ENCODE measurements around the gene NOL6. TPM values are rescaled to one million over a fixed set of nuclear protein-coding genes. Genes with fewer than 3 reads are reported as not detected.

NOL6 gene
- polyA plus RNA-seq, 3 donors from 2014 or later, result 9.7 to 21.7 (median 18.8) TPM

DNA sequence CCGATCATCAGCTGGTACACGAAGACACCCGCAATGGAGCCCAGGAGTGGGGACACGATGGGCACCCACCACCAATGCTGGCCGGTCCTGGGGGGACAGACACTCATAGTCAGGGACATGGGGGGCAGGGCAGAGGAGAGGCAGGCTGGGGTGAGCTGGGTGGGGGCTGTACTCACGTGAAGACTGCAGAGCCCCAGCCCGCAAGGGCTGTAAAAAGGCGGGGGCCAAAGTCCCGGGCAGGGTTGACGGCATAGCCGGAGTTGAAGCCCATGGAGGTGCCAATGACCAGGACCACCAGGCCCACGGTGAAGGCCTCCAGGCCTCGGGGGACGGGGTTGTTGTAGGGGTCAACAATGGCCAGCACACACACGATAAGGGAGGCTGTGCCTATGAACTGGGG is 31.6 kb downstream of the NOL6 start:
- Mint-ChIP-seq H3K27ac (no peak overlapping the region), H3K4me3 (no peak overlapping the region), H3K9me3 (no peaks in the 10 kb centered on the region), H3K4me1 (peaks cover 15 to 19% of the 10 kb centered on the region in 2 donors), H3K36me3 (peaks cover 0 to 4% (median 0%) of the 10 kb centered on the region in 3 donors), H3K27me3 (ENCODE audit: low read depth in 3 of 3) (peaks cover 0 to 1% (median 0%) of the 10 kb centered on the region in 3 donors)
- no peak for DNase-seq

DNA sequence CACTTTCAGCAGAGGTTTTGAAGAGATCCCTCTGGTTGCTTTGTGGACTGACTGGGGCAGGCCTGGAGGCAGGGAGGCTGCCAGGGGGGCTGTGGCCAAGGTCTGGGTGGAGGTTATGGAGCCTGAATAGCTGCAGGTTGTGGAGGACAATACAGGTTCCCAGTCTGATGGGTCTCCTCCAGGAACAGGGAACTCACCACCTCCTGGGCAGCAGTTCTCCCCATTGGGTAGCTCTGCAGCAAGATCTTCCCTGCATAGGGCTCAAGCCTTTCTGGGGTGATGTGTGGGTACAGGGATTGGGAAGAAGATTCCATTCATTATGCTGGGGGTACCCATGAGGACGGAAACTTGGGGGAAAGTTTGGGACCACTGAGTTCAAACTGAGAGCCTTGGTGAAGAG is 33.1 kb downstream of the NOL6 start:
- no peak for DNase-seq
- no peak overlapping the region for H3K27ac Mint-ChIP-seq
- peaks cover 3 to 5% of the 10 kb centered on the region in 2 donors for H3K4me1 Mint-ChIP-seq
- no peak overlapping the region for H3K4me3 Mint-ChIP-seq
- H3K36me3 Mint-ChIP-seq, result peaks cover 0 to 4% (median 0%) of the 10 kb centered on the region in 3 donors
- H3K27me3 Mint-ChIP-seq (ENCODE audit: low read depth in 3 of 3), result peaks cover 0 to 2% (median 0%) of the 10 kb centered on the region in 3 donors
- H3K9me3 Mint-ChIP-seq, result no peaks in the 10 kb centered on the region

DNA sequence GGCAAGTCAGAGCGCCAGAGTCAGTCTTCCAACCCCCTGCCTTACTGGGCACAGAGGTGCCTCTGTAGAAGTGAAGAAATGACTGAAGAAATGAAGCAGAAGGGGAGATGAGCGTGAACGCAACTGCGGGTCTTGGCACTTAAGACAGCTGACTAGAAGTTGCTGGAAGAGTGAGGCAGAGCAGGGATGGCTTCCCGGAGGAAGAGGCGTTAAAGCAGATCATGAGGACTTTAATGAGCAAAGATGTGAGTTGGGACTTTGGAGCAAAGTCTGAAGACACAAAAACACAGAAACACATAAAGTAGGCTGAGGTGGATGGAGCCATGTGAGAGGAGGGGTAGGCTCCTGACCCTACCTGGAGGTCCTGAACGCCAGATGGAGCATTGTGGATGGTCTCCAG is 33.5 kb downstream of the NOL6 start:
- peaks cover 0 to 4% (median 0%) of the 10 kb centered on the region in 3 donors for H3K27me3 Mint-ChIP-seq (ENCODE audit: low read depth in 3 of 3)
- no peaks in the 10 kb centered on the region for H3K9me3 Mint-ChIP-seq
- peak overlapping the region in 1 of 6 donors; percentile 36 for H3K27ac Mint-ChIP-seq
- no peak overlapping the region for H3K4me3 Mint-ChIP-seq
- no peak for DNase-seq
- H3K36me3 Mint-ChIP-seq, result peaks cover 0 to 4% (median 0%) of the 10 kb centered on the region in 3 donors
- peaks cover 2 to 3% of the 10 kb centered on the region in 2 donors for H3K4me1 Mint-ChIP-seq

DNA sequence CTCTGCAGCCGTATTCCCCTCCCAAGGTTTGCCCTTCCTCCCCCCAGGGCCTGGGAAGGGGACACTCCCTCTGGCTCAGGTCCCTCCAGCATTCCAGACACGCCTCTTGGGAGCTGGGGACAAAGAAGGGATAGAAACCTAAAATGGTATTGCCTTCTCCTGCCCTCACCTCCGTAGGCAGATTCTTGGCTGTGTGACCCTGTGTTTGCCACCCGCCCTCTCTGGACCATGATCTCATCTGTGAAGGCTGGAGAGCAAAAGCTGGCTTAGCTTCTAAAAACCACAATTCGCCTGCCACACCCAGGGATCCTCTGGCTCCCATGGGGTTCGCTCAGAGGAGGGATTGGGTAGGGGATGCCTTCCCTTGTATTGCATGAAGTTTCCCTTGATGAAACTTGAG is 34.0 kb downstream of the NOL6 start:
- Mint-ChIP-seq H3K36me3 (peaks cover 0 to 4% (median 0%) of the 10 kb centered on the region in 3 donors), H3K4me3 (no peak overlapping the region), H3K9me3 (no peaks in the 10 kb centered on the region), H3K27ac (no peak overlapping the region), H3K27me3 (ENCODE audit: low read depth in 3 of 3) (peaks cover 0 to 4% (median 0%) of the 10 kb centered on the region in 3 donors), H3K4me1 (no peaks in the 10 kb centered on the region)
- no peak for DNase-seq

DNA sequence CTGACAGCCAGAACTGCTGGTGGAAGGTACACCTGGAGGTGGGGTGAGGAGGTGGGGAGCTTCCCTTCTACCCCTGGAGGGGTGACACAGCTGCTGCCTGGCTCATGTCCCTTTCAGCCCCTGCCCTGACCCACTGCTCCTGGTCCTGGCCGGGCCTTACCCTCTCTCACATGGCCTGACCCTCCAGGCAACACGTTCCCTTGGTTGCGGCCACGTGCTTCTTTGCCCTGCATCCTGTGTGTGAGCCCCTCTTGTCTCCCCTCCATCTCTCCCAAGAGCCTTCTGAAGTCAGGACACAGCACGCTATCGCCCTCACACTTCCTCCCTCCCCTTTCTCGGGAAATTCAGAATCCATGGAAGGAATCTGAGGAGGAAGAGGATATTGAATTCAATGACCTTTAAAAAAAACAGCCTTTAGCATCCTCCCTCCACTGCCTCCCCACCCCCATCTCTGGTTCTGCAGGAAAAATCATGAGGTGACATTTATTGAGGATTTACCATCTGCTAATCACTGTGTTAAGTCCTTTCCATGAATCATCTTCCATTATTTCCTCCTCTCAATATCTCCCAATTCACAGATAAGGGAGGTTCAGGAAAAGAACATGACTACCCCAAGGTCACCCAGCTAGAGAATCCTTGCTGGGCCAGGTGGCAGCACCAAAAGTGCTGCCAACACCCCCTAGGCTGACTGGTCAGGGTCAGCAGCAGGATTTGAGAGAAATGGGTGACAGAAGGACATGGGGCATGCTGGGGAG is 34.6 kb downstream of the NOL6 start:
- Mint-ChIP-seq H3K36me3 (peaks cover 0 to 4% (median 0%) of the 10 kb centered on the region in 3 donors), H3K27me3 (ENCODE audit: low read depth in 3 of 3) (peaks cover 0 to 4% (median 3%) of the 10 kb centered on the region in 3 donors)

DNA sequence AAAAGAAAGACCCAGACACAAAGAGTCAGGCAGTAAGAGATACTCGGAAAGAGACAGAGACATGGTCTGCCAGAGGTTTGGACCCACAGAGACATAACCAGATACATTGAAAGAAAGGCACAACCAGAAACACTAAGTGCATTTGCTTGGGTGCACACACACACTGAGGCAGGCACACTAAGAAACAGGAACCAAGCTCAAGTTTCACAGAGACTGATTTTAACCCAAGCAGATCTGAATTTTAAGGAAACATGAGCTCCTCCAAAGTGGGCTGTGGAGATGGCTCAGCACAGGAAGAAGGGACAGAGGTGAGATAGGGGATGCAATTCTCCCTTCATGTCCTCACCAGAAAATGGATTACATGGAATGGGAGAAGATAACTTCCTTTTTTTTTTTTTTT is 35.8 kb downstream of the NOL6 start:
- Mint-ChIP-seq H3K4me1 (no peaks in the 10 kb centered on the region), H3K27me3 (ENCODE audit: low read depth in 3 of 3) (peaks cover 0 to 4% (median 4%) of the 10 kb centered on the region in 3 donors), H3K9me3 (no peaks in the 10 kb centered on the region), H3K36me3 (peaks cover 0 to 4% (median 0%) of the 10 kb centered on the region in 3 donors), H3K4me3 (no peak overlapping the region), H3K27ac (peak overlapping the region in 1 of 6 donors; percentile 6)
- no peak for DNase-seq

More for the DNA sequence above, 34.6 kb downstream of the NOL6 start:
- DNase-seq, result no peak
- no peaks in the 10 kb centered on the region for H3K9me3 Mint-ChIP-seq
- no peak overlapping the region for H3K4me3 Mint-ChIP-seq
- no peak overlapping the region for H3K27ac Mint-ChIP-seq
- H3K4me1 Mint-ChIP-seq, result no peaks in the 10 kb centered on the region

DNA sequence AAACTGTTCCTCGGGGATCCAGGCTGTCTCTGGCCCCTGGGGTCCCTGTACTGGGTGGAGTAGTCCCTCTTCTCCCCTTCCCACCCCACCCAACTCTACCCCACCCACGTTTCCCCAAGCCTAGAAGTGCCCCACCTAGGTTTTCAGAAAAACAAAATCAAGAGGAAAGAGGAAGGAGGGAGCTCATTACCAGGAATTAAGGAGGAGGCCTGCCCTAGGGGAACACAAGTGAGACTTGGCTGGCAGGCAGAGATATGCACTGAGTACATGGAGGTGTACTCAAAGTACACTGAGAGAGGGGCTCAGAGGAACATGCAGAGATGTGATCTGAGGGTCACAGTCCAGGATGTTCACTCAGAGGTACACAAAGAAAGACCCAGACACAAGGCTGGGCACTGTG is 36.5 kb downstream of the NOL6 start:
- Mint-ChIP-seq H3K27ac (no peak overlapping the region), H3K4me3 (no peak overlapping the region), H3K9me3 (no peaks in the 10 kb centered on the region), H3K4me1 (no peaks in the 10 kb centered on the region), H3K27me3 (ENCODE audit: low read depth in 3 of 3) (peaks cover 0 to 4% (median 4%) of the 10 kb centered on the region in 3 donors), H3K36me3 (peaks cover 0 to 4% (median 0%) of the 10 kb centered on the region in 3 donors)
- DNase-seq, result no peak

DNA sequence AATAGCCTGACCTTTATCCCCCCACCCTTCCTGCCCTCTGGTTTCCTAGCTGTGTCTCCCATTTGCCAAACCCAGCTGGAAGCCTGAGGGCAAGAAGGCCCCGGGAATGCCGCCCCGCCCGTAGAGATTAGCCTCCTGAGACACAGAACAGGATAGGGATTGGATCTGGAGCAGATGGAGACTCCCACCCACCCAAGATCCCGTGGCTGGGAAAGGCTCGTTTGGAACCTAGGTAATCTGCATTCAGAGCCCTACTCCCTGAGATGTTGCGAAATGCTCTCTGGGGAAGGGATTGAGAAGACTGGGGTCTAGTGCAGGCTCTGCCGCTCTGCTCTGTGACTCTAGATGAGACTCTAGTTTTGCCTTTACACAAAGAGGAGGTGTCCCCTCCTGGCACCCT is 37.3 kb downstream of the NOL6 start:
- no peak overlapping the region for H3K4me3 Mint-ChIP-seq
- peaks cover 0 to 4% (median 4%) of the 10 kb centered on the region in 3 donors for H3K27me3 Mint-ChIP-seq (ENCODE audit: low read depth in 3 of 3)
- no peaks in the 10 kb centered on the region for H3K4me1 Mint-ChIP-seq
- peaks cover 0 to 4% (median 0%) of the 10 kb centered on the region in 3 donors for H3K36me3 Mint-ChIP-seq
- H3K9me3 Mint-ChIP-seq, result no peaks in the 10 kb centered on the region
- no peak for DNase-seq
- no peak overlapping the region for H3K27ac Mint-ChIP-seq

DNA sequence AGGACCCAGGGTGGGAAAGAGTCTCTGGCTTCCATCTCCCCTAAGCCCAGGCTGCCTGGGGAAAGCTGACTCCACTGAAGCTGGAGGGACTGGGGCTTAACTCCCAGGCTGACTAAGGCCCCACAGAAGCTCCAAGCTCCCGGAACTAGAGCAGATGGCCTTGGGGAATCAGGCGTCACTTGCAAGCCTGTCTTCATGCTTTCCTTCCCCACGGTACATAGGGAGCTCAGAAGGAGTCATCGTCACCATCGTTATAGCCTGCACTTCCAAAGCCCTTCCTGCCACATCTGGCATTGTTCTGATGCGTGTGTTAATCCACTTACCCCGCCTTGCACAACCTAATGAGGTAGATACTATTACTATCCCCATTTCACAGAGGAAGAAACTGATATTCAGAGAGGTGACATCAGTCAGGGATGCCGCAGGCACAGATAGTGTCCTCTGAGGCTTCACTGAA is 37.9 kb downstream of the NOL6 start:
- Mint-ChIP-seq H3K9me3 (no peaks in the 10 kb centered on the region), H3K27me3 (ENCODE audit: low read depth in 3 of 3) (peaks cover 0 to 4% (median 4%) of the 10 kb centered on the region in 3 donors), H3K4me1 (no peaks in the 10 kb centered on the region), H3K27ac (peak overlapping the region in 1 of 6 donors; percentile 3), H3K36me3 (peaks cover 0 to 4% (median 0%) of the 10 kb centered on the region in 3 donors), H3K4me3 (no peak overlapping the region)
- no peak for DNase-seq

DNA sequence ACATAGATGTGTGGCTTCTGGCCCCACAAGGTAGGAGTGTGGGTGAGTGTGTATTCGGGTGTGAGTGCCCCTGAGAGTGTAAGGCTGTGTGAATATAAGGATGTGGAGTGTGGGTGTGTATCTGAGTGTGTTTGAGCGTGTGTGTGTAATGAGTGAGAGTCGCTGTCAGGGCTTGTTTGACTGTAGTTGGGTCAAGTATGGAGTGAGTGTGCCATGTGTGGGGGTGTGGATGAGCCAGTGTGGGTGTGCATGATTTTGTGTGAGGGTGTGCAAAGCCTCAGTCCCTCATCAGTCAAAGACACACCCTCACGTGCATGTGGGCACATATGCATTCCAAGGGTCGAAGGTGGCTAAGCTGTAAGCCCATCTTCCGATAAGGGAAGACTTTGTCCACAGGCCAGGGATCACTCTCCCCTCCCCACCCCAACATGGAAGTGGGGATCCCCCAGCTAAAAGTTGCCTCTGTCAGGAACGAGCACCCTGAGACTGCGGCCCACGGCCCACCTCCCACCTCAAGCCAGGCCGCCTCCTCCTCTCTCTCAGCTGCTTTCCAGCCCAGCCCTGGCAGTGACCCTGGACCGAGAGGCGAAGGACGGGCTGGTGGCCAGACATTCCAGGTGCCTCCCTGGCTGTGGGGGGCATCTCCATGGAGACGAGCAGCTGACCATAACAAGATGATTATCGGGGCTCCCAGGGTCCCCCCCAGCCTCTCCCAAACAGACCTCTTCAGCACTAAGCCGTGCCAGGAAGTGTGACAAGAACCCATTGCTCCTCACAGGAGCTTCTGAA is 39.2 kb downstream of the NOL6 start:
- H3K27ac Mint-ChIP-seq, result no peak overlapping the region
- H3K9me3 Mint-ChIP-seq, result no peaks in the 10 kb centered on the region

DNA sequence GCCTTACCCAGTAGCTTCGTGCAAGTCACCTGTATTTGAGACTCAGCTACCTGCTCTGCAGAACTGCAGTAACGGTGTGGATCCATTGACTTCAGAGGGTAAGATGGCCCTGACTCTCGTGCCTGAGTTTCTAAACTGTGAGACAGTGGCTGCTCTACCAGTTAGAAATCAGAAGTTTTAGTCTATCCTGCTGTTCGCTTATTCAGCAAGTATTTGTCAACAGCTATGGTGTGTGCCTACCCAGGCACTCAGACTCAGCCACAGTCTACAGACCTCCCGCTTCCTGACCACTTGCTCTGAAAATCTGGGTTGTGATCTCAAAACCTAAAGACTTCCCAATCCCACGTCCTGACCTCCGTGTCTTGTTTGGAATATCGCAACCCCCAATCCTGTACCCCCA is 39.9 kb downstream of the NOL6 start:
- no peak for DNase-seq
- Mint-ChIP-seq H3K36me3 (no peaks in the 10 kb centered on the region), H3K27ac (no peak overlapping the region), H3K27me3 (ENCODE audit: low read depth in 3 of 3) (peaks cover 0 to 4% (median 2%) of the 10 kb centered on the region in 3 donors), H3K4me1 (no peaks in the 10 kb centered on the region), H3K9me3 (no peaks in the 10 kb centered on the region), H3K4me3 (no peak overlapping the region)

More for the DNA sequence above, 39.2 kb downstream of the NOL6 start:
- H3K4me1 Mint-ChIP-seq, result no peaks in the 10 kb centered on the region
- no peaks in the 10 kb centered on the region for H3K36me3 Mint-ChIP-seq
- peaks cover 0 to 4% (median 2%) of the 10 kb centered on the region in 3 donors for H3K27me3 Mint-ChIP-seq (ENCODE audit: low read depth in 3 of 3)
- no peak for DNase-seq
- no peak overlapping the region for H3K4me3 Mint-ChIP-seq

DNA sequence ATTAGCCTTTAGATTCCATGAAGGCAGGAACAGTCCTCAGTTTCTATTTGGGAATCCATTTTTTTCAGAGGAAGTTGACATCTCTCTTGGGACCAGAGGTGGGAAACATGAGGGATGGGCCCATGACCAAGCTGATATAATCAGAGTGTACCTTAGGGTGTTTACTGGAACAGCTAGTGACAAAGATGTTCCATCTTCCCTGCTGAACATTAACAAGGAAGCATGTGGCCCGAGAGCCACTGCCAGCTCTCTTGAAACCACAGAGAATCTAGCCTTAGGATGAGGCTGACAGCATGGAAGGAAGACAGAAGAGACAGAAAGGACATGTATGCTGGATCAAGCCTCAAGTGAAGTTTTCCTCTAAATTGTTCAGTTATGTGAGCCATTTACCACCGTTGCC is 42.3 kb downstream of the NOL6 start:
- Mint-ChIP-seq H3K4me3 (no peak overlapping the region), H3K9me3 (no peaks in the 10 kb centered on the region), H3K36me3 (no peaks in the 10 kb centered on the region), H3K27me3 (ENCODE audit: low read depth in 3 of 3) (peaks cover 0 to 5% (median 4%) of the 10 kb centered on the region in 3 donors), H3K27ac (no peak overlapping the region), H3K4me1 (peaks cover 2 to 9% of the 10 kb centered on the region in 2 donors)
- DNase-seq, result no peak

DNA sequence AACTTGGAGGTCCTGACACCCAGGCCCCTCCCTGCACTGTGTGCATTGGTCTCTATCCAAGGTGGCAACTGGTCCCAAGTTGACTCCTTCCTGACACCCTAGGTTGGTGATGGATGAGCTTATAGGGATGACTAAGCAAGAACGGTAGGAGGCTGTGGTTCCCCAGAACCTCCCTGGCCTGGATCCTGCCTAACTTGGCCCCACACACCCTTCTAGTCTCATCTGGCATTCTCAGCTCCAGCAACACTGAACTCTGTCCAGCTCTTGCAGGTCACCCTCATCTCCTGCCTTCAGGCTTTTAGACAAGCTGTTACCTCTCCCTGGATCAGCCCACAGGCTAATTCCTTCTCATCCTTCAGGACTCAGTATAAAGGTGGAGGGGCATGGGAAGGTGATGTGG is 42.8 kb downstream of the NOL6 start:
- Mint-ChIP-seq H3K27me3 (ENCODE audit: low read depth in 3 of 3) (peaks cover 0 to 5% (median 4%) of the 10 kb centered on the region in 3 donors), H3K4me3 (no peak overlapping the region), H3K27ac (peak overlapping the region in 1 of 6 donors; percentile 64), H3K4me1 (peaks cover 2 to 9% of the 10 kb centered on the region in 2 donors), H3K36me3 (no peaks in the 10 kb centered on the region), H3K9me3 (no peaks in the 10 kb centered on the region)
- no peak for DNase-seq

Data from immature natural killer cell (primary cell).